GM12878 (cell line): Measurements from ENCODE around the gene SIGLEC11. TPM values are rescaled to one million over a fixed set of nuclear protein-coding genes. Genes with fewer than 3 reads are reported as not detected.

Experiments
- ATF3 ChIP-seq: IDR thresholded peaks from 2 replicates; pipeline ENCODE4 v1.6.1; 2011; ENCODE audit warnings: low read depth, mild to moderate bottlenecking, low read length, moderate library complexity, borderline replicate concordance; ENCODE audit errors: extremely low read depth
- CHD2 ChIP-seq: IDR thresholded peaks from 2 replicates; pipeline ENCODE4 v1.6.1; 2011; ENCODE audit warnings: low read depth, low read length, improper control_type of control experiment, borderline replicate concordance
- GATAD2B ChIP-seq: fragments of 450-650 bp; conservative IDR thresholded peaks from 2 replicates; pipeline ENCODE4 v1.6.1; 2017; ENCODE audit warnings: low read depth, mild to moderate bottlenecking, moderate library complexity
- HDGF ChIP-seq: fragments of 450-650 bp; IDR thresholded peaks from 2 replicates; pipeline ENCODE4 v1.6.1; 2016; ENCODE audit warnings: antibody characterized with exemption
- IKZF2 ChIP-seq, 2 experiments: fragments of 450-650 bp; IDR thresholded peaks; 2 replicates each; pipeline ENCODE4 v1.6.1; 2017; ENCODE audit warnings: mild to moderate bottlenecking in 2 of 2, moderate library complexity in 2 of 2
- KDM1A ChIP-seq: fragments of 200-600 bp; sonication (generic); IDR thresholded peaks from 2 replicates; pipeline ENCODE4 v1.6.1; 2016; ENCODE audit warnings: borderline replicate concordance
- MTA2 ChIP-seq: fragments of 450-650 bp; IDR thresholded peaks from 2 replicates; pipeline ENCODE4 v1.6.1; 2016; ENCODE audit warnings: low read depth, mild to moderate bottlenecking, moderate library complexity
- NR2F1 ChIP-seq: fragments of 450-650 bp; conservative IDR thresholded peaks from 2 replicates; pipeline ENCODE4 v1.6.1; 2017; ENCODE audit warnings: mild to moderate bottlenecking
- ZNF274 ChIP-seq: IDR thresholded peaks from one replicate; pipeline ENCODE4 v1.8.0; 2011; ENCODE audit not compliant: insufficient read length, insufficient read depth
- polyA plus RNA-seq, 11 experiments: library from polyadenylated mRNA; depleted of rRNA in 4 of 11; unstranded in 6 of 11; stranded (reverse) in 5 of 11; fragments of >200 nt; fragmentation: Nextera tagmentation in 4 of 11; fragmentation: Illumina TruSeq in 1 of 11; extraction: Ambion mirVana in 4 of 11; extraction: Trizol in 1 of 11; gene quantifications; 1 replicate in 1 of 11; 2 replicates in 10 of 11; pipeline versions ENCODE4 v1.2.1 to v1.2.3, GENCODE V29; 2011 to 2016; ENCODE audit warnings: inconsistent platforms in 2 of 11, missing spikeins in 2 of 11, low read depth in 1 of 11
- total RNA-seq, 4 experiments: library from RNA; depleted of rRNA in 3 of 4; stranded (reverse); fragments of >200 nt in 3 of 4; fragmentation: Illumina TruSeq in 1 of 4; extraction: Trizol in 1 of 4; gene quantifications; 2 replicates each; pipeline versions ENCODE4 v1.2.1 to v1.2.3, GENCODE V29; 2013 to 2021
- TF ChIP-seq, protein P1 (sequence below): fragments of 450-650 bp; IDR thresholded peaks from 2 replicates; pipeline ENCODE4 v1.6.1; 2017; ENCODE audit warnings: mild to moderate bottlenecking
- TF ChIP-seq, protein P2 (sequence below): fragments of 450-650 bp; IDR thresholded peaks from 2 replicates; pipeline ENCODE4 v1.6.1; 2017; ENCODE audit warnings: mild to moderate bottlenecking, moderate library complexity

Gene SIGLEC11
- total and polyA plus RNA-seq, 10 of the 15 experiments (the other 5 are each of a cell fraction or from before 2014, with no cell fraction given): not detected

- TF ChIP-seq IKZF2 (IDR thresholded peaks at IDR 0.05): peak; percentile 75 to 80
- TF ChIP-seq ZNF274: no peak
- no peak for TF ChIP-seq ATF3
- TF ChIP-seq, protein P1, sequence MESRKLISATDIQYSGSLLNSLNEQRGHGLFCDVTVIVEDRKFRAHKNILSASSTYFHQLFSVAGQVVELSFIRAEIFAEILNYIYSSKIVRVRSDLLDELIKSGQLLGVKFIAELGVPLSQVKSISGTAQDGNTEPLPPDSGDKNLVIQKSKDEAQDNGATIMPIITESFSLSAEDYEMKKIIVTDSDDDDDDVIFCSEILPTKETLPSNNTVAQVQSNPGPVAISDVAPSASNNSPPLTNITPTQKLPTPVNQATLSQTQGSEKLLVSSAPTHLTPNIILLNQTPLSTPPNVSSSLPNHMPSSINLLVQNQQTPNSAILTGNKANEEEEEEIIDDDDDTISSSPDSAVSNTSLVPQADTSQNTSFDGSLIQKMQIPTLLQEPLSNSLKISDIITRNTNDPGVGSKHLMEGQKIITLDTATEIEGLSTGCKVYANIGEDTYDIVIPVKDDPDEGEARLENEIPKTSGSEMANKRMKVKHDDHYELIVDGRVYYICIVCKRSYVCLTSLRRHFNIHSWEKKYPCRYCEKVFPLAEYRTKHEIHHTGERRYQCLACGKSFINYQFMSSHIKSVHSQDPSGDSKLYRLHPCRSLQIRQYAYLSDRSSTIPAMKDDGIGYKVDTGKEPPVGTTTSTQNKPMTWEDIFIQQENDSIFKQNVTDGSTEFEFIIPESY: peak; percentile 91
- TF ChIP-seq KDM1A: no peak
- no peak for TF ChIP-seq CHD2
- peak; percentile 22; the same call in 1 of the 2 replicates for TF ChIP-seq NR2F1
- peak; percentile 66; the same call in 1 of the 2 replicates for TF ChIP-seq GATAD2B
- peak; percentile 42; the same call in 1 of the 2 replicates for TF ChIP-seq MTA2
- 0 out of 2 replicates have a peak, but pooled peaks have one; percentile 13 for TF ChIP-seq HDGF
- TF ChIP-seq, protein P2, sequence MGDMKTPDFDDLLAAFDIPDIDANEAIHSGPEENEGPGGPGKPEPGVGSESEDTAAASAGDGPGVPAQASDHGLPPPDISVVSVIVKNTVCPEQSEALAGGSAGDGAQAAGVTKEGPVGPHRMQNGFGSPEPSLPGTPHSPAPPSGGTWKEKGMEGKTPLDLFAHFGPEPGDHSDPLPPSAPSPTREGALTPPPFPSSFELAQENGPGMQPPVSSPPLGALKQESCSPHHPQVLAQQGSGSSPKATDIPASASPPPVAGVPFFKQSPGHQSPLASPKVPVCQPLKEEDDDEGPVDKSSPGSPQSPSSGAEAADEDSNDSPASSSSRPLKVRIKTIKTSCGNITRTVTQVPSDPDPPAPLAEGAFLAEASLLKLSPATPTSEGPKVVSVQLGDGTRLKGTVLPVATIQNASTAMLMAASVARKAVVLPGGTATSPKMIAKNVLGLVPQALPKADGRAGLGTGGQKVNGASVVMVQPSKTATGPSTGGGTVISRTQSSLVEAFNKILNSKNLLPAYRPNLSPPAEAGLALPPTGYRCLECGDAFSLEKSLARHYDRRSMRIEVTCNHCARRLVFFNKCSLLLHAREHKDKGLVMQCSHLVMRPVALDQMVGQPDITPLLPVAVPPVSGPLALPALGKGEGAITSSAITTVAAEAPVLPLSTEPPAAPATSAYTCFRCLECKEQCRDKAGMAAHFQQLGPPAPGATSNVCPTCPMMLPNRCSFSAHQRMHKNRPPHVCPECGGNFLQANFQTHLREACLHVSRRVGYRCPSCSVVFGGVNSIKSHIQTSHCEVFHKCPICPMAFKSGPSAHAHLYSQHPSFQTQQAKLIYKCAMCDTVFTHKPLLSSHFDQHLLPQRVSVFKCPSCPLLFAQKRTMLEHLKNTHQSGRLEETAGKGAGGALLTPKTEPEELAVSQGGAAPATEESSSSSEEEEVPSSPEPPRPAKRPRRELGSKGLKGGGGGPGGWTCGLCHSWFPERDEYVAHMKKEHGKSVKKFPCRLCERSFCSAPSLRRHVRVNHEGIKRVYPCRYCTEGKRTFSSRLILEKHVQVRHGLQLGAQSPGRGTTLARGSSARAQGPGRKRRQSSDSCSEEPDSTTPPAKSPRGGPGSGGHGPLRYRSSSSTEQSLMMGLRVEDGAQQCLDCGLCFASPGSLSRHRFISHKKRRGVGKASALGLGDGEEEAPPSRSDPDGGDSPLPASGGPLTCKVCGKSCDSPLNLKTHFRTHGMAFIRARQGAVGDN: peak; percentile 53; the same call in 1 of the 2 replicates
Observed at GRCh38 chr19:49916839-49917733, 43.9 kb downstream of the SIGLEC11 start (continued).
